Mesothelial cell of epicardium (in vitro differentiated cells): ENCODE results near the gene TTC28. TPM values are rescaled to one million over a fixed set of nuclear protein-coding genes. Genes with fewer than 3 reads are reported as not detected.

Source experiments
- DNase-seq, 2 experiments: peaks; one replicate each; pipeline ENCODE4 v3.0.0; 2021; ENCODE audit warnings: low spot score in 2 of 2; ENCODE audit not compliant: unreplicated experiment in 2 of 2
- H3K27ac Mint-ChIP-seq: 2 replicates; pipeline ENCODE4 v1.8.0; 2021; ENCODE audit warnings: mixed read lengths
- H3K27me3 Mint-ChIP-seq: 2 replicates; pipeline ENCODE4 v1.8.0; 2021; ENCODE audit warnings: low read depth, mixed read lengths
- H3K36me3 Mint-ChIP-seq: 2 replicates; pipeline ENCODE4 v1.8.0; 2021; ENCODE audit warnings: mixed read lengths
- H3K4me1 Mint-ChIP-seq: 2 replicates; pipeline ENCODE4 v1.8.0; 2021; ENCODE audit warnings: mixed read lengths
- H3K4me3 Mint-ChIP-seq: 2 replicates; pipeline ENCODE4 v1.8.0; 2021; ENCODE audit warnings: mild to moderate bottlenecking, moderate library complexity, mixed read lengths
- H3K9me3 Mint-ChIP-seq: 2 replicates; pipeline ENCODE4 v1.8.0; 2021; ENCODE audit warnings: mixed read lengths
- total RNA-seq: library from RNA; stranded (reverse); gene quantifications from 3 replicates; pipeline ENCODE4 v1.2.1, GENCODE V29; 2021
- TF ChIP-seq, protein P1 (sequence below): fragments of 200-600 bp; sonication (generic); IDR thresholded peaks from one replicate; pipeline ENCODE4 v1.5.0; 2021; ENCODE audit warnings: antibody characterized with exemption; ENCODE audit not compliant: unreplicated experiment

TTC28 gene
- total RNA-seq, 1 donor from 2014 or later, result 95.9 TPM

DNA sequence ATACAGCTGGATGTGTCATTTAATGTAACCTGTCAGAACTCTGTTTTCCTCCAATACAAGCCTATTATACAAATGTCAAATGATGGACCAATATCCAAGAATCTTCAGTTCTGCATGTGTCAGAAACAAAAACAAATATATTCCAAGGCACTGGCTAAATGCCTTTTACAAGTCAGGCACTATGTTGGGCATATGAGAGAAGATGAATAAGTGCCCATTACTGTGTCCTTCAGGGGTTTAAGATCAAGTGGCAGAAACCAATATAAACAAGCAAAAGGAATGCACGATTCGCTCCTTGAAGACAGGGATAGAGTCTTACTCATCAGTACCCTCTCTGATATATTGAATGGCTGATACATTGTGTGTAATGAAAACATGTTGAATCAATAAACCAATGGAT is 254.4 kb downstream of the TTC28 start:
- no peaks in the 10 kb centered on the region for H3K27me3 Mint-ChIP-seq
- TF ChIP-seq, protein P1, sequence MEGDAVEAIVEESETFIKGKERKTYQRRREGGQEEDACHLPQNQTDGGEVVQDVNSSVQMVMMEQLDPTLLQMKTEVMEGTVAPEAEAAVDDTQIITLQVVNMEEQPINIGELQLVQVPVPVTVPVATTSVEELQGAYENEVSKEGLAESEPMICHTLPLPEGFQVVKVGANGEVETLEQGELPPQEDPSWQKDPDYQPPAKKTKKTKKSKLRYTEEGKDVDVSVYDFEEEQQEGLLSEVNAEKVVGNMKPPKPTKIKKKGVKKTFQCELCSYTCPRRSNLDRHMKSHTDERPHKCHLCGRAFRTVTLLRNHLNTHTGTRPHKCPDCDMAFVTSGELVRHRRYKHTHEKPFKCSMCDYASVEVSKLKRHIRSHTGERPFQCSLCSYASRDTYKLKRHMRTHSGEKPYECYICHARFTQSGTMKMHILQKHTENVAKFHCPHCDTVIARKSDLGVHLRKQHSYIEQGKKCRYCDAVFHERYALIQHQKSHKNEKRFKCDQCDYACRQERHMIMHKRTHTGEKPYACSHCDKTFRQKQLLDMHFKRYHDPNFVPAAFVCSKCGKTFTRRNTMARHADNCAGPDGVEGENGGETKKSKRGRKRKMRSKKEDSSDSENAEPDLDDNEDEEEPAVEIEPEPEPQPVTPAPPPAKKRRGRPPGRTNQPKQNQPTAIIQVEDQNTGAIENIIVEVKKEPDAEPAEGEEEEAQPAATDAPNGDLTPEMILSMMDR, result no peak
- no peak for DNase-seq
- H3K27ac Mint-ChIP-seq, result no peak overlapping the region
- no peak overlapping the region for H3K4me3 Mint-ChIP-seq
- H3K4me1 Mint-ChIP-seq, result peaks cover 18% of the 10 kb centered on the region
- peaks cover 2% of the 10 kb centered on the region for H3K36me3 Mint-ChIP-seq
- H3K9me3 Mint-ChIP-seq, result no peaks in the 10 kb centered on the region

DNA sequence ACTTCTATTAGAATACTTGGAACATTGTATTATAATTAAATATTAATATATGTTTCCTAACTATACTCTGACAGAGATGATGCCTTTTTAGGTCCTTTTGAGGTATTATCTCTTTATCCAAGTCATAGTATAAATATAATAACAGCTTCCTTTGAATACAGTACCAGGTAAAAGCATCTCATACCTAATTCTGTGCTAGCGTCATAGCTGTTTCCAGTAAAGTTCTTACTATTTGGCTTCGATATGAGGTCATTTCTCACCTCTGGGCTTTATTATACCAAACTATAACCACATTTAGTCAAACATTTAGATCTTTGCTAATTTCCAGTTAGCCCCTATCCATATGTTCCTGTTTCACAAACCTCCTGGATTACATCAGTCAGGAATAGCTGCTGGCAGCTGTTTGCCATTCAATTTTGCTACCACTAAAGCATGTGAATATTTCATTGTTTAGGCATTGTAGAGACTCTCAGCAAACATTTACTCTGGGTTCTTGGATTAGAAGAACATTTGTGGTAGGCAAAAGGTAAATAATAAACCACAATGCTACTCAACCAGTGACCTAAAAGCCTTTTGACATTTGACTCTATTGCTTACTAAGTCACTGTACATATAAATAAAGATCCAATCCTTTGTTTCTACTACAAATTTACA is 255.1 kb downstream of the TTC28 start:
- no peak for DNase-seq
- H3K27ac Mint-ChIP-seq, result no peak overlapping the region

DNA sequence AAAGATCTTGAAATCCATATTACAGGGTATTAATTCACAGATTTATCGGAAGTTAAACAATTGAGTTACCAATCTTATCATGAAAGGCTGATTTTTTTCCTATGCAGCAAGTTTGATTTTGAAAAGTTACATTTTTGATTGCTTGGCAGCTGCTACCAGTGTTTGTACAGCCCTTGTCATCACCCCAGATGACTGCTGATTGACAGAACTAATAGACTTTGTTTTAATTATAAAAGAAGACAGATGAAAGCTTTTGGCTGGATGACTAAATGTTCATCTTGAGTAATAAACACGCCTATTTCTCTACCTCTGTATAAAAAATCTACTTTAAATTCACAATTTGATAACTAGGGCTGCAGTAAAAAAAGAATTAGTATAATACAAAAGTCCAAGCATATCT is 259.7 kb downstream of the TTC28 start:
- DNase-seq, result no peak
- H3K4me3 Mint-ChIP-seq, result no peak overlapping the region
- peaks cover 8% of the 10 kb centered on the region for H3K4me1 Mint-ChIP-seq
- no peaks in the 10 kb centered on the region for H3K9me3 Mint-ChIP-seq
- H3K27ac Mint-ChIP-seq, result no peak overlapping the region
- H3K27me3 Mint-ChIP-seq, result no peaks in the 10 kb centered on the region
- TF ChIP-seq, protein P1, result no peak
- H3K36me3 Mint-ChIP-seq, result no peaks in the 10 kb centered on the region

More for the DNA sequence above, 255.1 kb downstream of the TTC28 start:
- Mint-ChIP-seq H3K36me3 (peaks cover 2% of the 10 kb centered on the region), H3K9me3 (no peaks in the 10 kb centered on the region), H3K4me1 (peaks cover 13% of the 10 kb centered on the region), H3K4me3 (no peak overlapping the region), H3K27me3 (no peaks in the 10 kb centered on the region)
- TF ChIP-seq, protein P1, result no peak

DNA sequence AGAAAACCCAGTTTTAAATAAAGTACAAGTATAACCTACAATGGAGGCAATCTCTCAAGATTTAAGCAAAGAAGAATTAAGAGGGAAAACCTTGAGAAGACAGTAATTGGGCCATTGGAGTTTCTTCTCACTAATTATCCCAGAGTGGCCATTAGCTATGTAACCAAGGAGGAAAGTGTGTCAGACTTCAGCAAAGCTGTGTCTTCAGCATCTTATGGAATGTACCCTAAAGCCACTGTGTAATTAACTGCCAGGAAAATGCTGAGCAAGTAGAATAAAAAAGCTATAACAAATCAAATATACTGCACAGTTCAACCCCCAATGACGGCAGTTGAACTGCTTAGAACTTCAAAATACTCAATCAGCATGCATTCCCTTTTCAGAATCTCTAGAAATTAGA is 261.6 kb downstream of the TTC28 start:
- no peak overlapping the region for H3K4me3 Mint-ChIP-seq
- peaks cover 12% of the 10 kb centered on the region for H3K4me1 Mint-ChIP-seq
- H3K27ac Mint-ChIP-seq, result no peak overlapping the region
- H3K9me3 Mint-ChIP-seq, result no peaks in the 10 kb centered on the region
- TF ChIP-seq, protein P1, result no peak
- no peaks in the 10 kb centered on the region for H3K36me3 Mint-ChIP-seq
- no peak for DNase-seq
- no peaks in the 10 kb centered on the region for H3K27me3 Mint-ChIP-seq

DNA sequence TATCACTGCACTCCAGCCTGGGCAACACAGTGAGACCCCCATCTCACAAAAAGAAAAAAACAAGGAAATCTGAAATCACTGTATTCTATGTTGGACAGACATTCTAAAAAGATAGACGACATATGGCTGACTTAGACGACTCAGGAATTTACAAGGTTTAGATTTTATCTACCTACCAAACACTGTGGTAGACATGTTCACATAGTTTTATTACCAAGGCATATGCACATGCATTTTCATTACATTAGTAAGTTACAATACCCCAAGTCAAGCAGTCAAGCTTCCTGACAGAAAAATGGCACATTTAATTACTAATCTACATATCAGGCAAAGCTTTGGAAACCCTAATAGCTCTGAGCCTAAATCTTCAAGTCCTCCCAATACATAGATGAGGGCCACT is 262.2 kb downstream of the TTC28 start:
- H3K36me3 Mint-ChIP-seq, result no peaks in the 10 kb centered on the region
- no peaks in the 10 kb centered on the region for H3K9me3 Mint-ChIP-seq

More for the DNA sequence above, 262.2 kb downstream of the TTC28 start:
- H3K27me3 Mint-ChIP-seq, result no peaks in the 10 kb centered on the region
- H3K4me3 Mint-ChIP-seq, result no peak overlapping the region
- no peak overlapping the region for H3K27ac Mint-ChIP-seq
- H3K4me1 Mint-ChIP-seq, result peaks cover 14% of the 10 kb centered on the region
- DNase-seq, result no peak
- TF ChIP-seq, protein P1, result no peak
